Lower leg skin (tissue), 3 donors: ENCODE results near the gene CALHM6.

Experiments used
- POLR2A ChIP-seq, 2 donors: fragments of 450-650 bp; IDR thresholded peaks; one replicate each; pipeline ENCODE4 v1.6.1; 2016 to 2017; ENCODE audit warnings: antibody characterized with exemption in 2 of 2, mild to moderate bottlenecking in 1 of 2, moderate library complexity in 1 of 2
- TF ChIP-seq, protein P1 (sequence below), 3 donors: fragments of 450-650 bp; IDR thresholded peaks; one replicate each; pipeline ENCODE4 v1.5.1; 2016; ENCODE audit warnings: antibody characterized with exemption in 3 of 3, mild to moderate bottlenecking in 3 of 3, moderate library complexity in 2 of 3

DNA sequence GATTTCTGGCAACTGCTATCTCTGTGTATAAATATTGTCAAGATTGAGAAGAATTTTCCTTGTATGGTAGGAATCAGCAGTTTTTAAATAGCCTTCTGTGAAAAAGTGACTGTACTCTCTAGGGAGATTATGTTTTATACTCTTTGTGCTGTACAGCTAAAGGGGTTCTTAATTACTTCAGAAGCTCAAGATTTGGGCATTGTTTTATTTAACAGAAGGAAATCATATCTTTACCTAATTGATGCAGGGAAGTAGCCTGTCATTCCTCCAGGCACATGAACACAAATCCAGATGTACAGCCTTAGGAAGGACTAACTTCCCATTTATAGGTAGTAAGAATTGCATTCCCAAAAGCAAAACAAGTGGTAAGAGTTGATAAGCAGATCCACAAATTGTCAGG is 51.6 kb downstream of the CALHM6 start:
- TF ChIP-seq, protein P1, sequence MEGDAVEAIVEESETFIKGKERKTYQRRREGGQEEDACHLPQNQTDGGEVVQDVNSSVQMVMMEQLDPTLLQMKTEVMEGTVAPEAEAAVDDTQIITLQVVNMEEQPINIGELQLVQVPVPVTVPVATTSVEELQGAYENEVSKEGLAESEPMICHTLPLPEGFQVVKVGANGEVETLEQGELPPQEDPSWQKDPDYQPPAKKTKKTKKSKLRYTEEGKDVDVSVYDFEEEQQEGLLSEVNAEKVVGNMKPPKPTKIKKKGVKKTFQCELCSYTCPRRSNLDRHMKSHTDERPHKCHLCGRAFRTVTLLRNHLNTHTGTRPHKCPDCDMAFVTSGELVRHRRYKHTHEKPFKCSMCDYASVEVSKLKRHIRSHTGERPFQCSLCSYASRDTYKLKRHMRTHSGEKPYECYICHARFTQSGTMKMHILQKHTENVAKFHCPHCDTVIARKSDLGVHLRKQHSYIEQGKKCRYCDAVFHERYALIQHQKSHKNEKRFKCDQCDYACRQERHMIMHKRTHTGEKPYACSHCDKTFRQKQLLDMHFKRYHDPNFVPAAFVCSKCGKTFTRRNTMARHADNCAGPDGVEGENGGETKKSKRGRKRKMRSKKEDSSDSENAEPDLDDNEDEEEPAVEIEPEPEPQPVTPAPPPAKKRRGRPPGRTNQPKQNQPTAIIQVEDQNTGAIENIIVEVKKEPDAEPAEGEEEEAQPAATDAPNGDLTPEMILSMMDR (IDR thresholded peaks at IDR 0.05): no peak
- TF ChIP-seq POLR2A (IDR thresholded peaks at IDR 0.05): no peak
